Smooth muscle cell (in vitro differentiated cells): ENCODE measurements around the gene CARMIL3. TPM values are rescaled to one million over a fixed set of nuclear protein-coding genes. Genes with fewer than 3 reads are reported as not detected.

Source experiments
- DNase-seq: peaks from one replicate; lab custom pipeline; 2025; ENCODE audit not compliant: unreplicated experiment; lab: John Stamatoyannopoulos, UW
- H2AFZ ChIP-seq: fragments of 200-600 bp; sonication (generic); 2 replicates; pipeline ENCODE4 v1.6.0; 2016; ENCODE audit warnings: antibody characterized with exemption, low read depth, mild to moderate bottlenecking
- H3F3A ChIP-seq: fragments of 200-600 bp; sonication (generic); 2 replicates; pipeline ENCODE4 v1.6.0; 2017; ENCODE audit warnings: antibody characterized with exemption, low read depth
- H3K27ac ChIP-seq: fragments of 200-600 bp; sonication (generic); 2 replicates; pipeline ENCODE4 v1.5.1; 2016; ENCODE audit warnings: low read depth, mild to moderate bottlenecking
- H3K27me3 ChIP-seq: fragments of 200-600 bp; sonication (generic); 2 replicates; pipeline ENCODE4 v1.6.1; 2016; ENCODE audit warnings: low read depth, mild to moderate bottlenecking
- H3K36me3 ChIP-seq: fragments of 200-600 bp; sonication (generic); 2 replicates; pipeline ENCODE4 v1.5.1; 2016; ENCODE audit warnings: low read depth
- H3K4me1 ChIP-seq: fragments of 200-600 bp; sonication (generic); 2 replicates; pipeline ENCODE4 v1.5.1; 2016; ENCODE audit warnings: low read depth
- H3K4me2 ChIP-seq: fragments of 200-600 bp; sonication (generic); 2 replicates; pipeline ENCODE4 v1.6.0; 2016; ENCODE audit warnings: mild to moderate bottlenecking
- H3K4me3 ChIP-seq: fragments of 200-600 bp; sonication (generic); 2 replicates; pipeline ENCODE4 v1.5.1; 2016; ENCODE audit warnings: mild to moderate bottlenecking
- H3K79me2 ChIP-seq: fragments of 200-600 bp; sonication (generic); 2 replicates; pipeline ENCODE4 v1.6.0; 2016; ENCODE audit warnings: low read depth, mild to moderate bottlenecking
- H3K9ac ChIP-seq: fragments of 200-600 bp; sonication (generic); 2 replicates; pipeline ENCODE4 v1.6.0; 2016; ENCODE audit warnings: low read depth
- H3K9me3 ChIP-seq: fragments of 200-600 bp; sonication (generic); replicated peaks from 2 replicates; pipeline ENCODE4 v1.5.1; 2016; ENCODE audit warnings: low read depth
- H4K20me1 ChIP-seq: fragments of 200-600 bp; sonication (generic); 2 replicates; pipeline ENCODE4 v1.6.0; 2016; ENCODE audit warnings: low read depth
- WGBS: methylation state at CpG from one replicate; pipeline ENCODE4 v1.1.7; 2016; ENCODE audit warnings: low lambda C conversion rate; 5-methylcytosine and 5-hydroxymethylcytosine counted together
- polyA plus RNA-seq: library from polyadenylated mRNA; unstranded; fragments of >200 nt; fragmentation: Nextera tagmentation; extraction: Ambion mirVana; gene quantifications from 2 replicates; pipeline ENCODE4 v1.2.1, GENCODE V29; 2016
- total RNA-seq: library from RNA; depleted of rRNA; stranded (reverse); fragments of >200 nt; gene quantifications from 2 replicates; pipeline ENCODE4 v1.2.3, GENCODE V29; 2014
- TF ChIP-seq, protein P1 (sequence below): fragments of 200-600 bp; sonication (generic); IDR thresholded peaks from 2 replicates; pipeline ENCODE4 v1.5.1; 2017; ENCODE audit warnings: borderline replicate concordance, mild to moderate bottlenecking, antibody characterized with exemption; ENCODE audit not compliant: insufficient read depth, poor library complexity, severe bottlenecking

CARMIL3 gene
- total and polyA plus RNA-seq, 2 experiments from 2014 or later: not detected

DNA sequence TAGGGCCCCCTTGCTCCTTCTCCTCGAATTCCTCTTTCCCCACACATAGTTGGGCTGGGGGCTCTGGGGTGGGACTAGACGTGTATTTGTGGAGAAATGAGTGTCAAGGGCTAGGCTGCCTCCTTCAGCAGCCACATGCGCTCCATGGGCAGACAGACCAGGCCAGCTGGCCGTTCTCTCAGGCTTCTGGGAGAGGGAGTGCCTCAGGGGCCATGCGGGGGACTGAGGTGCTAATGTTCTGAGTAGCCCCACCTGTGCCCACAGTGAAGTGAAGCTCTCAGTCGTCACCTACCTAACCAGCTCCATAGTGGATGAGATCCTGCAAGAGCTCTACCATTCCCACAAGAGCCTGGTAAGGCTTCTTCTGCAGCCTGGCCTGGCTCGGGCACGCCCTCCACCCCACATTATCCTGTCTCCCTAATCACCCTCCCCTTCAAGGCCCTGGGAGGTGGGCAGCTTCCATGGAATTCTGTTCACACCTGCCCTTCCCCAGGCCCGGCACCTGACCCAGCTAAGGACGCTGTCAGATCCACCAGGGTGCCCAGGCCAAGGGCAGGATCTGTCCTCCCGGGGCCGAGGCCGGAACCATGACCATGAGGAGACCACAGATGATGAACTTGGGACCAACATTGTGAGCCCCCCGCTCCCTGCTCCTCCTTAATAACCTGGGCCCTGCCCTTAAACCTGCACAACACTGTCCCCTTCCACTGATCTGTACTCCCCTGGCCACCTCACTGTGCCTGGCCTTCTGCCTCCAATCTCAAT is 10.6 kb downstream of the CARMIL3 start:
- no peak overlapping the region for H3K4me2 ChIP-seq
- no peak for DNase-seq
- 88% methylated on average over 14 of the region's 14 CpGs for WGBS
- no peak overlapping the region for H3K9ac ChIP-seq
- no peaks in the 10 kb centered on the region for H3K9me3 ChIP-seq
- H3F3A ChIP-seq: no peaks in the 10 kb centered on the region
- no peaks in the 10 kb centered on the region for H4K20me1 ChIP-seq
- no peak overlapping the region for H2AFZ ChIP-seq
- H3K27me3 ChIP-seq: no peaks in the 10 kb centered on the region
- no peaks in the 10 kb centered on the region for H3K79me2 ChIP-seq
- no peaks in the 10 kb centered on the region for H3K36me3 ChIP-seq
- no peak overlapping the region for H3K4me3 ChIP-seq
- no peak overlapping the region for H3K27ac ChIP-seq
- TF ChIP-seq, protein P1, sequence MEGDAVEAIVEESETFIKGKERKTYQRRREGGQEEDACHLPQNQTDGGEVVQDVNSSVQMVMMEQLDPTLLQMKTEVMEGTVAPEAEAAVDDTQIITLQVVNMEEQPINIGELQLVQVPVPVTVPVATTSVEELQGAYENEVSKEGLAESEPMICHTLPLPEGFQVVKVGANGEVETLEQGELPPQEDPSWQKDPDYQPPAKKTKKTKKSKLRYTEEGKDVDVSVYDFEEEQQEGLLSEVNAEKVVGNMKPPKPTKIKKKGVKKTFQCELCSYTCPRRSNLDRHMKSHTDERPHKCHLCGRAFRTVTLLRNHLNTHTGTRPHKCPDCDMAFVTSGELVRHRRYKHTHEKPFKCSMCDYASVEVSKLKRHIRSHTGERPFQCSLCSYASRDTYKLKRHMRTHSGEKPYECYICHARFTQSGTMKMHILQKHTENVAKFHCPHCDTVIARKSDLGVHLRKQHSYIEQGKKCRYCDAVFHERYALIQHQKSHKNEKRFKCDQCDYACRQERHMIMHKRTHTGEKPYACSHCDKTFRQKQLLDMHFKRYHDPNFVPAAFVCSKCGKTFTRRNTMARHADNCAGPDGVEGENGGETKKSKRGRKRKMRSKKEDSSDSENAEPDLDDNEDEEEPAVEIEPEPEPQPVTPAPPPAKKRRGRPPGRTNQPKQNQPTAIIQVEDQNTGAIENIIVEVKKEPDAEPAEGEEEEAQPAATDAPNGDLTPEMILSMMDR: no peak
- H3K4me1 ChIP-seq: no peaks in the 10 kb centered on the region

DNA sequence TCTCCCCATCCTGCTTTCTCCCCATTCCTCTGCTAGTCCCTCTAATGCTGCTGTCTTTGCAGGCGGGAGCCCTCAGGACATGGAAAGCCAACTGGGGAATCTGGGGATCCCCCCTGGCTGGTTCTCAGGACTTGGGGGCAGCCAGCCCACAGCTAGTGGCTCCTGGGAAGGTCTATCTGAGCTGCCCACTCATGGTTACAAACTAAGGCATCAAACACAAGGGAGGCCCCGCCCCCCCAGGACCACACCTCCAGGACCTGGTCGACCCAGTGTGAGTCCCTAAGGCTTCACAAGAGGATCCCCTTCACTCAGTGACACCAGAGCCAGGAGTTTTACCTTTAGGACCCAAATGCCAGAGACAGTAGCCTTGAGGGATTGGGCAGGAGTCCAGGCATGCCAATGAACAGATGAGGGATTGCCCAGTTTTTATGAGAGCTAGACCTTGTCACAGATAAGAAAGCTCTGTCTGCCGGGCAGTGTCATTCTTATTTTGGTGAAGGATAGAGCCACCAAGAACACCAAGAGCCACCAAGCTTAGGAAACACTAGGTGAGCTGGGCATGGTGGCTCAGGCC is 11.5 kb downstream of the CARMIL3 start:
- TF ChIP-seq, protein P1: no peak
- H3F3A ChIP-seq: no peaks in the 10 kb centered on the region
- no peaks in the 10 kb centered on the region for H3K9me3 ChIP-seq
- no peak overlapping the region for H3K9ac ChIP-seq
- no peaks in the 10 kb centered on the region for H3K79me2 ChIP-seq
- H2AFZ ChIP-seq: no peak overlapping the region
- no peaks in the 10 kb centered on the region for H4K20me1 ChIP-seq
- no peaks in the 10 kb centered on the region for H3K27me3 ChIP-seq
- no peak overlapping the region for H3K27ac ChIP-seq
- no peaks in the 10 kb centered on the region for H3K36me3 ChIP-seq
- no peak overlapping the region for H3K4me3 ChIP-seq
- H3K4me2 ChIP-seq: no peak overlapping the region
- WGBS: 80% methylated on average over 4 of the region's 4 CpGs
- H3K4me1 ChIP-seq: no peaks in the 10 kb centered on the region
- DNase-seq: no peak

DNA sequence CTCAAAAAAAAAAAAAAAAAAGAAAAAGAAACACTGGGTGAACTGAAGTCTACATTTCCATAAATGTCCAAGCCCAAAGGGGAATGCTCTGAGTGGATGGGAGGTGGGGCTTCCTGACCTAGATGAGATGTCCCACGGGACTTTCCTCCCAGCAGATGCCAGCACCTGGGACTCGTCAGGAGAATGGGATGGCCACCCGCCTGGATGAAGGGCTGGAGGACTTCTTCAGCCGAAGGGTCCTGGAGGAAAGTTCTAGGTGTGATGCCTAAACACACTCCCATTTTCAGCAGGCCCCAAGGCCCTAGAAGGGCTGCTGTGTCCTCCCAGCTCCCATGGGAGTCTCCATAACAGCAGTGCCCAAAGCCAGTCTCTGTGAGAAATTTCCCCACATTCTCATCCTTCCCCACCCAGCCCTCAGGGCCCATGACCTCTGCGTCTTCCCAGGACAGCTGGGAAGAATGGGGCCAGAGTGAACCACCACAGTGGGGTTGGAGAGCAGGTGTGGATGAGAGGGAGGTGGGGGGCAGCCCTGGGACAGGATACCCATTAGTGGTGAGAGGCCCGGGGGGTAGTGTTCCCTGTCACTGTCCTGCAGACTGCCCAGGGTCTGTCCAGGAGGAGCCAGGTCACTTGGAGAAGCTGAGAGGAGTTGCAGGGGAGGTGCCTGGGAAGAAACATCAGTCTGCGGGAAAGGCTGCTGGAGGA is 12.4 kb downstream of the CARMIL3 start:
- no peak for DNase-seq
- Histone ChIP-seq H3K27me3 (no peaks in the 10 kb centered on the region), H3K36me3 (no peaks in the 10 kb centered on the region), H3F3A (no peaks in the 10 kb centered on the region), H3K9ac (no peak overlapping the region), H2AFZ (no peak overlapping the region), H3K79me2 (no peaks in the 10 kb centered on the region), H3K27ac (no peak overlapping the region), H3K4me3 (no peak overlapping the region), H3K4me2 (no peak overlapping the region), H3K9me3 (no peaks in the 10 kb centered on the region), H4K20me1 (no peaks in the 10 kb centered on the region), H3K4me1 (no peaks in the 10 kb centered on the region)
- TF ChIP-seq, protein P1: no peak
- 84% methylated on average over 7 of the region's 7 CpGs for WGBS
